ENCODE results near the gene VSIG4. TPM values are rescaled to one million over a fixed set of nuclear protein-coding genes. Genes with fewer than 3 reads are reported as not detected.

The VSIG4 gene
- total RNA-seq, 1 experiment from 2014 or later = 0.10 TPM

DNA sequence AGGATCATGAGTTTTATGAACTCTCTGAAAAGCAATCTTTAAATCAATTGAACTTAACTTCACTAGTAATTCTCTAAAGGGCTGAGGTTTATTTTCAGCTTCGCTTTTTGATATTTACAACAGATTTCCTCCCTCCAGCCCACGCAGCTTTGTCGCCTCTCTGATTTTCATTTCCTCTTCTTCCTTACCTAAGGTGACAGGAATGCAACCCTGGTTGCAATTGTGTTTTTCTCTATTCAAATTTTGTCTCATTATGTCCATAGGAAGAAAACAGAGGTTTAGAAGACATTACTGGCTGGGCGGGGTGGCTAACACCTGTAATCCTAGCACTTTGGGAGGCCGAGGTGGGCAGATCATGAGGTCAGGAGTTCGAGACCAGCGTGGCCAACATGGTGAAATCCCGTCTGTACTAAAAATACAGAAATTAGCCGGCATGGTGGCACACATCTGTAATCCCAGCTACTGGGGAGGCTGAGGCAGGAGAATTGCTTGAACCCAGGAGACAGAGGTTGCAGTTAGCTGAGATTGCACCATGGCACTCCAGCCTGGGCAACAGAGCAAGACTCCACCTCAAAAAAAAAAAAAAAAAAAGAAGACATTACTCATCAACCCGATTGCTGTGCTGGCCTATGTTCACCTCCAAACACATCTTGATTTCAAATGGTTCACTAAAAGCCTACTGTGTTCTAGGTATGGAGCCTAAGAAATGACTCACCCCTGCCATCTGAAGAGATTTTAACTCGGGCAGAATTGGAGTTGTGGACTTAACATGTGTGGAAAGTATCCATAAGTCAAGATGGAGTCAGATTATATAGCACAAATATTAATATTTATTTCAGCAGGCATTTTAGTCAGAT lies 36.8 kb downstream of the VSIG4 start:
- intact Hi-C loops (cut with micrococcal nuclease; ENCODE audit: unreplicated experiment) (no loop called here), in situ Hi-C loops (cut with HindIII; ENCODE audit: low pct_unique_long_range_greater_than_20kb, low sequenced_read_pairs) (no loop called here)
- Histone ChIP-seq H3K27me3 (ENCODE audit: control insufficient read depth, insufficient read depth, low read length) (no peaks in the 10 kb centered on the region), H3K4me1 (ENCODE audit: control insufficient read depth, insufficient read depth, low read length) (no peaks in the 10 kb centered on the region), H3K4me3 (ENCODE audit: low read depth in 2 of 2, low read length in 2 of 2) (no peak overlapping the region), H3K27ac (ENCODE audit: low read length) (no peak overlapping the region), H3K36me3 (ENCODE audit: control insufficient read depth, insufficient read depth, low read length) (no peaks in the 10 kb centered on the region), H3K9me3 (ENCODE audit: control insufficient read depth, insufficient read depth, low read depth, low read length) (no peaks in the 10 kb centered on the region)
- ChIA-PET CTCF (no interaction called here), POLR2A (no interaction called here)
- DNase-seq (ENCODE audit: low read depth, low spot score) (no peak), ATAC-seq (no peak)
- TF ChIP-seq, protein P1, sequence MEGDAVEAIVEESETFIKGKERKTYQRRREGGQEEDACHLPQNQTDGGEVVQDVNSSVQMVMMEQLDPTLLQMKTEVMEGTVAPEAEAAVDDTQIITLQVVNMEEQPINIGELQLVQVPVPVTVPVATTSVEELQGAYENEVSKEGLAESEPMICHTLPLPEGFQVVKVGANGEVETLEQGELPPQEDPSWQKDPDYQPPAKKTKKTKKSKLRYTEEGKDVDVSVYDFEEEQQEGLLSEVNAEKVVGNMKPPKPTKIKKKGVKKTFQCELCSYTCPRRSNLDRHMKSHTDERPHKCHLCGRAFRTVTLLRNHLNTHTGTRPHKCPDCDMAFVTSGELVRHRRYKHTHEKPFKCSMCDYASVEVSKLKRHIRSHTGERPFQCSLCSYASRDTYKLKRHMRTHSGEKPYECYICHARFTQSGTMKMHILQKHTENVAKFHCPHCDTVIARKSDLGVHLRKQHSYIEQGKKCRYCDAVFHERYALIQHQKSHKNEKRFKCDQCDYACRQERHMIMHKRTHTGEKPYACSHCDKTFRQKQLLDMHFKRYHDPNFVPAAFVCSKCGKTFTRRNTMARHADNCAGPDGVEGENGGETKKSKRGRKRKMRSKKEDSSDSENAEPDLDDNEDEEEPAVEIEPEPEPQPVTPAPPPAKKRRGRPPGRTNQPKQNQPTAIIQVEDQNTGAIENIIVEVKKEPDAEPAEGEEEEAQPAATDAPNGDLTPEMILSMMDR (IDR thresholded peaks at IDR 0.05) = no peak
- TF ChIP-seq POLR2AphosphoS5 (IDR thresholded peaks at IDR 0.05; ENCODE audit: low read depth, low read length) (no peak), TCF7L2 (IDR thresholded peaks at IDR 0.05; ENCODE audit: low read depth, low read length) (no peak), SIN3A (IDR thresholded peaks at IDR 0.05; ENCODE audit: borderline replicate concordance, insufficient read depth, low read depth, low read length) (no peak)
- TF ChIP-seq, protein P2, sequence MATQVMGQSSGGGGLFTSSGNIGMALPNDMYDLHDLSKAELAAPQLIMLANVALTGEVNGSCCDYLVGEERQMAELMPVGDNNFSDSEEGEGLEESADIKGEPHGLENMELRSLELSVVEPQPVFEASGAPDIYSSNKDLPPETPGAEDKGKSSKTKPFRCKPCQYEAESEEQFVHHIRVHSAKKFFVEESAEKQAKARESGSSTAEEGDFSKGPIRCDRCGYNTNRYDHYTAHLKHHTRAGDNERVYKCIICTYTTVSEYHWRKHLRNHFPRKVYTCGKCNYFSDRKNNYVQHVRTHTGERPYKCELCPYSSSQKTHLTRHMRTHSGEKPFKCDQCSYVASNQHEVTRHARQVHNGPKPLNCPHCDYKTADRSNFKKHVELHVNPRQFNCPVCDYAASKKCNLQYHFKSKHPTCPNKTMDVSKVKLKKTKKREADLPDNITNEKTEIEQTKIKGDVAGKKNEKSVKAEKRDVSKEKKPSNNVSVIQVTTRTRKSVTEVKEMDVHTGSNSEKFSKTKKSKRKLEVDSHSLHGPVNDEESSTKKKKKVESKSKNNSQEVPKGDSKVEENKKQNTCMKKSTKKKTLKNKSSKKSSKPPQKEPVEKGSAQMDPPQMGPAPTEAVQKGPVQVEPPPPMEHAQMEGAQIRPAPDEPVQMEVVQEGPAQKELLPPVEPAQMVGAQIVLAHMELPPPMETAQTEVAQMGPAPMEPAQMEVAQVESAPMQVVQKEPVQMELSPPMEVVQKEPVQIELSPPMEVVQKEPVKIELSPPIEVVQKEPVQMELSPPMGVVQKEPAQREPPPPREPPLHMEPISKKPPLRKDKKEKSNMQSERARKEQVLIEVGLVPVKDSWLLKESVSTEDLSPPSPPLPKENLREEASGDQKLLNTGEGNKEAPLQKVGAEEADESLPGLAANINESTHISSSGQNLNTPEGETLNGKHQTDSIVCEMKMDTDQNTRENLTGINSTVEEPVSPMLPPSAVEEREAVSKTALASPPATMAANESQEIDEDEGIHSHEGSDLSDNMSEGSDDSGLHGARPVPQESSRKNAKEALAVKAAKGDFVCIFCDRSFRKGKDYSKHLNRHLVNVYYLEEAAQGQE (IDR thresholded peaks at IDR 0.05; ENCODE audit: insufficient read depth in 1 of 2, low read depth in 2 of 2, low read length in 1 of 2) = no peak
- no TSS peak for BruUV-seq (replicated peaks)

DNA sequence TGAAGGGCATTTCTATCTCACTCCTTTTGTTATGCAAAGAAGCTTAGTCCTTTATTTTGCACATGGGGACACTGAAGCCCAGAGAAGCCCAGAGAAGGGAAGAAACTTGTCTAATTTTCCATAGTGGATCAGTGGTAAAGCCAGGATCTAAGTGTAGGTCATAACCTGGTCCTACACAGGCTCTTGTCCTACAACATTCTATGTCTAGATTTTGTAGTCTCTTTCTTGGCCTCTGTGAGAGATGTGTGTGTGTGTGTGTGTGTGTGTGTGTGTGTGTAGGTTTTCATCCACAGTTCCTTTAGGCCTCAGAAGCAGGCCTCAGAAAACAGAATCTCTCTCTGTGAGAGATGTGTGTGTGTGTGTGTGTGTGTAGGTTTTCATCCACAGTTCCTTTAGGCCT lies 38.3 kb downstream of the VSIG4 start:
- no peak for ATAC-seq
- H3K4me1 ChIP-seq (ENCODE audit: control insufficient read depth, insufficient read depth, low read length) = no peaks in the 10 kb centered on the region
- H3K36me3 ChIP-seq (ENCODE audit: control insufficient read depth, insufficient read depth, low read length) = no peaks in the 10 kb centered on the region
- no peak overlapping the region for H3K27ac ChIP-seq (ENCODE audit: low read length)
- TF ChIP-seq SIN3A (IDR thresholded peaks at IDR 0.05; ENCODE audit: borderline replicate concordance, insufficient read depth, low read depth, low read length) (no peak), TCF7L2 (IDR thresholded peaks at IDR 0.05; ENCODE audit: low read depth, low read length) (no peak), POLR2AphosphoS5 (IDR thresholded peaks at IDR 0.05; ENCODE audit: low read depth, low read length) (no peak)
- TF ChIP-seq, protein P1 (IDR thresholded peaks at IDR 0.05) = no peak
- TF ChIP-seq, protein P2 (IDR thresholded peaks at IDR 0.05; ENCODE audit: insufficient read depth in 1 of 2, low read depth in 2 of 2, low read length in 1 of 2) = no peak
- no peaks in the 10 kb centered on the region for H3K9me3 ChIP-seq (ENCODE audit: control insufficient read depth, insufficient read depth, low read depth, low read length)
- intact Hi-C loops (cut with micrococcal nuclease; ENCODE audit: unreplicated experiment) (no loop called here), in situ Hi-C loops (cut with HindIII; ENCODE audit: low pct_unique_long_range_greater_than_20kb, low sequenced_read_pairs) (no loop called here)
- BruUV-seq (replicated peaks) = no TSS peak
- no peaks in the 10 kb centered on the region for H3K27me3 ChIP-seq (ENCODE audit: control insufficient read depth, insufficient read depth, low read length)
- POLR2A ChIA-PET = no interaction called here
- DNase-seq (ENCODE audit: low read depth, low spot score) = no peak
- H3K4me3 ChIP-seq (ENCODE audit: low read depth in 2 of 2, low read length in 2 of 2) = no peak overlapping the region
- CTCF ChIA-PET = no interaction called here

All from Panc1 (cell line).